Spinal cord (tissue), 10 donors: Measurements from ENCODE around the gene RIPPLY2. TPM values are rescaled to one million over a fixed set of nuclear protein-coding genes. Genes with fewer than 3 reads are reported as not detected.
"Not testable (repeated sequence)": the region's sequence is repeated elsewhere in the genome, so short reads cannot be mapped to it uniquely, and the experiment has no call there.

Experiments used
- DNase-seq, 6 donors: peaks; one replicate each; pipeline versions ENCODE4 v3.0.0 to v3.0.0-alpha.2; 2013 to 2015; ENCODE audit warnings: low spot score in 6 of 6, low read depth in 4 of 6
- H3K27ac ChIP-seq: one replicate; pipeline ENCODE4 v1.5.1; 2013; ENCODE audit warnings: low read depth, low read length, control low read depth
- H3K27me3 ChIP-seq: one replicate; pipeline ENCODE4 v1.6.1; 2013; ENCODE audit warnings: low read length; ENCODE audit not compliant: control insufficient read depth, insufficient read depth
- H3K36me3 ChIP-seq: one replicate; pipeline ENCODE4 v1.6.1; 2013; ENCODE audit warnings: low read length; ENCODE audit not compliant: control insufficient read depth, insufficient read depth
- H3K4me1 ChIP-seq: one replicate; pipeline ENCODE4 v1.6.1; 2013; ENCODE audit warnings: low read length; ENCODE audit not compliant: control insufficient read depth, insufficient read depth
- H3K4me3 ChIP-seq: one replicate; pipeline ENCODE4 v1.5.1; 2013; ENCODE audit warnings: low read depth, low read length, control low read depth
- H3K9me3 ChIP-seq: one replicate; pipeline ENCODE4 v1.6.1; 2013; ENCODE audit warnings: low read length; ENCODE audit not compliant: control insufficient read depth, insufficient read depth
- WGBS: methylation state at CpG from one replicate; pipeline ENCODE4 v1.1.5; 2013; ENCODE audit warnings: missing lambda C conversion rate; ENCODE audit not compliant: insufficient coverage; 5-methylcytosine and 5-hydroxymethylcytosine counted together
- long read RNA-seq, 4 donors: transcript quantifications; one replicate each; lab custom pipeline, GENCODE V29; 2026
- polyA plus RNA-seq, 2 donors: library from polyadenylated mRNA; unstranded; fragments of 120-200 nt; gene quantifications; one replicate each; pipeline ENCODE4 v1.2.1, GENCODE V29; 2013; ENCODE audit not compliant: insufficient read length in 2 of 2
- total RNA-seq, 2 donors: library from RNA; depleted of rRNA in 1 of 2; stranded (reverse); fragments of 120-200 nt in 1 of 2; fragments of >200 nt in 1 of 2; gene quantifications; one replicate each; pipeline versions ENCODE4 v1.2.3 to v1.2.4, GENCODE V29; 2013 to 2014
- donor health status: healthy.

RIPPLY2 gene, protein sequence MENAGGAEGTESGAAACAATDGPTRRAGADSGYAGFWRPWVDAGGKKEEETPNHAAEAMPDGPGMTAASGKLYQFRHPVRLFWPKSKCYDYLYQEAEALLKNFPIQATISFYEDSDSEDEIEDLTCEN
- total RNA-seq (10 to 100 TPM in 1 of 2 donors, 1 to 10 TPM in 1; 2.9 to 11.4 TPM), polyA plus RNA-seq (10 to 100 TPM; 13.3 to 18.5 TPM)
- long read RNA-seq, donor 1, transcript RIPPLY2-201 (3 exons, 521 nt) = major isoform, 7 of 12 reads
- long read RNA-seq, donor 1, partial matches to known transcripts = 0 of 12 reads
- long read RNA-seq, donor 1, other reads (novel, unspliced or antisense) = 0 of 12 reads
- long read RNA-seq, donor 2, partial matches to known transcripts = 0 of 4 reads
- long read RNA-seq, donor 2, other reads (novel, unspliced or antisense) = 0 of 4 reads
- long read RNA-seq, donor 3, transcript RIPPLY2-201 (3 exons, 521 nt) = major isoform, 6 of 8 reads
- long read RNA-seq, donor 3, partial matches to known transcripts = 0 of 8 reads
- long read RNA-seq, donor 3, other reads (novel, unspliced or antisense) = 0 of 8 reads
- long read RNA-seq, donor 4 = 0 reads

- WGBS = under 1% methylated on average over 80 of the region's 81 CpGs
- Histone ChIP-seq H3K4me3 (peak within 1 kb of the TSS; percentile 54), H3K4me1 (peaks cover 11% of the 10 kb centered on the region), H3K36me3 (no peaks in the 10 kb centered on the region), H3K27ac (peak within 1 kb of the TSS; percentile 57), H3K9me3 (no peaks in the 10 kb centered on the region), H3K27me3 (no peaks in the 10 kb centered on the region)
- DNase-seq = peak in 5 of 6 donors; percentile 30 to 92 (median 63)
Measured at GRCh38 chr6:83853178-83854000, at the start of gene RIPPLY2. TSS of gene RIPPLY2 (plus strand) at chr6:83853360. CDS start at chr6:83853417, 57 bp downstream.

GRCh38 chr6:83803492-83803891, 49.7 kb upstream of the RIPPLY2 start:
- not testable (repeated sequence) for H3K27ac ChIP-seq, H3K4me3 ChIP-seq, H3K9me3 ChIP-seq, H3K27me3 ChIP-seq, H3K4me1 ChIP-seq, DNase-seq, H3K36me3 ChIP-seq
- no CpG with 5 or more reads among the region's 21 CpGs for WGBS

DNA sequence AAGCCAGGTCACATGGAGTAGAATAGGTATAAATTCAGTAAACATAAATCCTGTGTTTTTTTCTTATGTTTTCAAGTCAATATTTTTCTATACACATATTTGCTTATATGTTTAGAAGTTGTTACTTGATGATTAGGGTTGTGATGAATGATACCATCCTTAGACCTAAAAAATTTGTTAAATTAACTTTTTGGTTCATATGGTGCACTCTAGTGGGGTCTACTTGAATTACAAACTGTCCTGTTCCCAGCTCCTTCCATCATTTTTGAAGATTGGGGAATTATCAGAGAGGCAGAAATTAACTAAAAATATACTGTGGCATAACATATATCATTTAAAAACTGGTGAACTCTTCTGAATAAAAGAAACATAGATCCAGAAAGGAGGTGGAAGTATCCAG, 48.3 kb upstream of the RIPPLY2 start:
- DNase-seq = no peak
- H3K36me3 ChIP-seq = no peaks in the 10 kb centered on the region
- H3K9me3 ChIP-seq = no peaks in the 10 kb centered on the region
- H3K27ac ChIP-seq = no peak overlapping the region
- H3K4me1 ChIP-seq = no peaks in the 10 kb centered on the region
- H3K4me3 ChIP-seq = no peak overlapping the region
- H3K27me3 ChIP-seq = no peaks in the 10 kb centered on the region

- H3K27ac ChIP-seq = no peak overlapping the region
- no peaks in the 10 kb centered on the region for H3K9me3 ChIP-seq
- no peak for DNase-seq
Measured at GRCh38 chr6:83808005-83808404, 45.2 kb upstream of the RIPPLY2 start.

DNA sequence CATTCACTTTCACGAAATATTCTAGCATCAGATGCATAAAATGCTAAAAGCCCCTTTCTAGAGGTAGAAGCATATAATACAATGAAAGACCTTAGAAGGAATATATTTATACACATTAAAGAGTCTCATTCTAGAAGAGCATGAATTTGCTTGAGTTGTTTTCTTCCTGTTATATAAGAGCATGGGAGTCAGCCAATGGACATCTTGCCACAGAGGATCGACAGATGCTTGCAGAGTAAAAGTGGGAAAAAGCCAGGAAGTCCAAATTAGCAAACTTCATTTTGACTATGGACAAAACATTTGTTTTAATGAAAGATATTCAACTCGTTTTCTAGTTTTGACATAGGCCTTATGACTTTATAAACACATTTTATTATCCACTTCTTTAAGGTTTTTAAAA, 44.2 kb upstream of the RIPPLY2 start:
- Histone ChIP-seq H3K9me3 (no peaks in the 10 kb centered on the region), H3K27ac (no peak overlapping the region), H3K4me3 (no peak overlapping the region), H3K4me1 (no peaks in the 10 kb centered on the region), H3K36me3 (no peaks in the 10 kb centered on the region), H3K27me3 (no peaks in the 10 kb centered on the region)
- WGBS = no CpG with 5 or more reads among the region's 3 CpGs
- DNase-seq = peak in 1 of 6 donors; percentile 18

More at GRCh38 chr6:83808005-83808404, 45.2 kb upstream of the RIPPLY2 start:
- Histone ChIP-seq H3K27me3 (no peaks in the 10 kb centered on the region), H3K4me1 (no peaks in the 10 kb centered on the region), H3K4me3 (no peak overlapping the region), H3K36me3 (no peaks in the 10 kb centered on the region)

DNA sequence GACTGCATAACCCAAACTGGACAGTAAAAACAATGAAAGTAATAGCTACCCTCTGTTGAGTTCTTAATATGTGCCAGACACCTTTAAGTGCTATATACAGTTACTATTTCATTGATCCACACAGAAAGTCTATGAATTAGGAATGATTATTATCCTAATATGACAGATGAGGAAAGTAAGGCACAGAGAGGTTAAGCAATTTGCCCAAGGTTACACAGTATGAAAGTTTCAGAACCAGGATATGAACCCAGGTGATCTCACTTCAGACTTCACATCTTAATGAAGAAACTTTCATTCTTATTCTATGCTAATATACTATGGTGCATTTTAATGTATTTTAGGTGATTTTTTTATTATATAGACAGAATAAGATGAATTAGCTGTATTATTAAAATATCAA, 40.6 kb upstream of the RIPPLY2 start:
- DNase-seq = no peak
- no peak overlapping the region for H3K27ac ChIP-seq
- H3K9me3 ChIP-seq = no peaks in the 10 kb centered on the region
- no peaks in the 10 kb centered on the region for H3K36me3 ChIP-seq
- no peaks in the 10 kb centered on the region for H3K27me3 ChIP-seq
- no peak overlapping the region for H3K4me3 ChIP-seq
- H3K4me1 ChIP-seq = no peaks in the 10 kb centered on the region

DNA sequence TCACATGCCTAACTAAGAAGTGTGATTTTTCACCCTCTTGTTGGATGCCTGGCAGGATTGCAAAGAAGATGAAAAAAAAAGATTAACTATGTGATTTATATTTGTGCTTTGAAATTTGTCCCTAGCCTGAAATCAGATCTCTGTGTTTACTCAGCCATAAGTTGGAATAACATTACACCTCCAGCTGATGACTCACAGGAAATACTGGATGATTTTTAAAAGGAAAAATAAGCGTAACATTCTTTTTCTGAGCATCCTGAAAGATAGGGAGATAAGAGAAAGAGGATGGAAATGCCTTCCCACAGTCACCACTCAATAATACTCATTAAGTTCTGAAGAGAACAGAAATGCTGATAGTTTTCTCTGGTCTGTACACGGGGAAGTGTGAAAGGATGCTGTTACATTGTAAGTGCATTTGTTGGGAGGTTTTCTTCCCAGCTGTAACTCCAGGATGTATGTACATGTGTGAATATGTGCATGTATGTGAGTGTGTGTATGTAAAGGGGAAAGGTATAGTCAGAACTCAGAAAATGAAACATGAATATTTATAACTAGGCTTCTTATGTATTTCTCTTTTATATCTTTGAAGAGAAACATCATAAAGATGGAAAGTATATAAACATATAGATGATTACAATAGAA, 37.4 kb upstream of the RIPPLY2 start:
- Histone ChIP-seq H3K36me3 (no peaks in the 10 kb centered on the region), H3K9me3 (no peaks in the 10 kb centered on the region), H3K4me1 (no peaks in the 10 kb centered on the region), H3K27me3 (no peaks in the 10 kb centered on the region), H3K27ac (no peak overlapping the region), H3K4me3 (no peak overlapping the region)
- DNase-seq = no peak
- no CpG with 5 or more reads among the region's 2 CpGs for whole genome bisulfite sequencing

DNA sequence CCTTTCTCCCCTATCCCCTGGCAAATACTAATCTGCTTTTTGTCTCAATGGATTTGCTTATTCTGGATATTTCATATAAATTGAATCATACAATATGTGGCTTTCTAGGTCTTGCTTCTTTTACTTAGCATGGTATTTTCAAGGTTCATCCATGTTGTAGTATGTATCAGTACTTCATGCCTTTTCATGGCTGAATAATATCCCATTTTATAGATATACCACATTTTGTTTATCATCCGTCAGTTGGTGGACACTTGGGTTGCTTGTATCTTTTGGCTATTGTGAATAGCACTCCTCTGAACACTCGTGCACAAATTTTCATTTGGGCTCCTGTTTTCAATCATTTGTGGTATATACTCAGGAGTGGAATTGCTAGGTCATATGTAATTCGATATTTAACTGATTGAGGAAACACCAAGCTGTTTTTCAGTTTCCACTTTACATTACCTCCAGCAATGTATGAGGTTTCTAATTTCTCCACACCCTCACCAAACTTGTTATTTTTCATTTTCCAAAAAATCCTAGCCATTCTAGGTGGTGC, 30.5 kb upstream of the RIPPLY2 start:
- H3K4me3 ChIP-seq = no peak overlapping the region
- no CpG with 5 or more reads among the region's 3 CpGs for WGBS
- H3K36me3 ChIP-seq = no peaks in the 10 kb centered on the region
- DNase-seq = no peak
- no peaks in the 10 kb centered on the region for H3K9me3 ChIP-seq
- no peak overlapping the region for H3K27ac ChIP-seq
- H3K27me3 ChIP-seq = no peaks in the 10 kb centered on the region
- H3K4me1 ChIP-seq = no peaks in the 10 kb centered on the region

GRCh38 chr6:83824388-83824801, 28.8 kb upstream of the RIPPLY2 start:
- H3K4me1 ChIP-seq = no peaks in the 10 kb centered on the region
- WGBS = no CpG with 5 or more reads among the region's 3 CpGs
- H3K9me3 ChIP-seq = no peaks in the 10 kb centered on the region
- DNase-seq = peak in 1 of 6 donors; percentile 24
- no peak overlapping the region for H3K4me3 ChIP-seq
- H3K27ac ChIP-seq = no peak overlapping the region
- no peaks in the 10 kb centered on the region for H3K36me3 ChIP-seq
- H3K27me3 ChIP-seq = no peaks in the 10 kb centered on the region
